HepG2 (cell line): ENCODE results near the gene ZNF740. TPM values are rescaled to one million over a fixed set of nuclear protein-coding genes. Genes with fewer than 3 reads are reported as not detected.
A peak's percentile ranks its signal among the peaks of the same experiment; 100 is the strongest.

Experiments
- ATAC-seq: fragments of 200-7000 bp; cut with Tn5 transposase; 3 replicates; pipeline ENCODE4 v1.9.1; 2020; ENCODE audit warnings: mild to moderate bottlenecking, moderate library complexity
- BruUV-seq: library from RNA; stranded (reverse); fragments of 400-500 nt; replicated peaks from 2 replicates; lab custom pipeline; 2021; lab: Mats Ljungman, UMichigan
- CTCF ChIA-PET: fragments of 300-600 bp; formaldehyde crosslinking; extraction: SDS; loops from one replicate; lab custom pipeline; 2021; ENCODE audit warnings: low total read pairs, inconsistent platforms, low intra/inter-chr PET ratio; lab: Yijun Ruan, JAX
- POLR2A ChIA-PET: fragments of 350-600 bp; sonication (Branson Sonifier 250); formaldehyde crosslinking; loops from one replicate; lab custom pipeline; 2020; ENCODE audit warnings: antibody characterized with exemption, inconsistent platforms; lab: Yijun Ruan, JAX
- DNase-seq: peaks from one replicate; pipeline ENCODE4 v3.0.0-alpha.2; 2015; ENCODE audit warnings: low spot score
- FAIRE-seq: peaks from 3 replicates; lab custom pipeline; 2011; peaks lifted over from hg19 to GRCh38; lab: Jason Lieb, UNC
- H2AFZ ChIP-seq: one replicate; pipeline ENCODE4 v1.6.1; 2011; ENCODE audit warnings: low read length, inconsistent platforms
- H3K27ac ChIP-seq: fragments of 300-600 bp; 3 replicates; pipeline ENCODE4 v1.8.0; 2011; ENCODE audit warnings: mixed run types, mild to moderate bottlenecking, mixed read lengths, low read length, inconsistent platforms; ENCODE audit not compliant: insufficient read depth; ENCODE audit errors: extremely low read length
- H3K27me3 ChIP-seq, 2 experiments: fragments of 200-600 bp in 1 of 2; 2 replicates in 1 of 2; 3 replicates in 1 of 2; pipeline versions ENCODE4 v1.6.0 to v1.8.0; 2011; ENCODE audit warnings: low read length in 2 of 2, mild to moderate bottlenecking in 2 of 2, moderate library complexity in 2 of 2, inconsistent platforms in 1 of 2; ENCODE audit not compliant: insufficient read depth in 2 of 2, control insufficient read depth in 1 of 2
- H3K36me3 ChIP-seq, 2 experiments: fragments of 200-600 bp in 1 of 2; replicated peaks in 1 of 2; 2 replicates in 1 of 2; 3 replicates in 1 of 2; pipeline versions ENCODE4 v1.5.1 to v1.8.0; 2011; ENCODE audit warnings: low read length in 2 of 2, inconsistent platforms in 1 of 2; ENCODE audit not compliant: insufficient read depth in 2 of 2, control insufficient read depth in 1 of 2
- H3K4me1 ChIP-seq: 2 replicates; pipeline ENCODE4 v1.5.1; 2012; ENCODE audit warnings: low read length, inconsistent platforms; ENCODE audit not compliant: insufficient read depth
- H3K4me2 ChIP-seq: 2 replicates; pipeline ENCODE4 v1.6.0; 2011; ENCODE audit warnings: low read depth, low read length, inconsistent platforms
- H3K4me3 ChIP-seq, 3 experiments: fragments of 200-600 bp in 1 of 3; sonication (generic), shearing (Covaris generic) in 1 of 3; replicated peaks in 1 of 3; 2 replicates each; pipeline ENCODE4 v1.5.1; 2011 to 2016; ENCODE audit warnings: low read length in 3 of 3, inconsistent platforms in 2 of 3, low read depth in 2 of 3, mild to moderate bottlenecking in 2 of 3, control low read depth in 1 of 3, mixed read lengths in 1 of 3; ENCODE audit not compliant: insufficient read depth in 1 of 3
- H3K79me2 ChIP-seq: one replicate; pipeline ENCODE4 v1.6.1; 2011; ENCODE audit warnings: low read length, inconsistent platforms; ENCODE audit not compliant: insufficient read depth
- H3K9ac ChIP-seq: 2 replicates; pipeline ENCODE4 v1.6.0; 2011; ENCODE audit warnings: mild to moderate bottlenecking, low read depth, low read length, inconsistent platforms; ENCODE audit not compliant: insufficient read depth
- H3K9me3 ChIP-seq: 2 replicates; pipeline ENCODE4 v1.5.1; 2012; ENCODE audit warnings: mild to moderate bottlenecking, low read length
- H4K20me1 ChIP-seq: 2 replicates; pipeline ENCODE4 v1.6.0; 2011; ENCODE audit warnings: inconsistent platforms, mild to moderate bottlenecking, low read length, moderate library complexity; ENCODE audit not compliant: insufficient read depth
- HNF4A ChIP-seq: sonication (generic); formaldehyde crosslinking; IDR thresholded peaks from 2 replicates; pipeline ENCODE4 v1.4.0; 2020; ENCODE audit warnings: missing genetic modification reagents
- LCORL ChIP-seq, 2 experiments: fragments of 450-650 bp in 1 of 2; sonication (generic) in 1 of 2; formaldehyde crosslinking in 1 of 2; IDR thresholded peaks; 2 replicates each; pipeline versions ENCODE4 v1.5.0 to v1.6.1; 2017 to 2020; ENCODE audit warnings: antibody characterized with exemption in 1 of 2, missing genetic modification reagents in 1 of 2
- NPAS2 ChIP-seq: sonication (generic); formaldehyde crosslinking; IDR thresholded peaks from 2 replicates; pipeline ENCODE4 v1.8.0; 2022; ENCODE audit warnings: mild to moderate bottlenecking, missing genetic modification reagents, borderline replicate concordance
- SALL1 ChIP-seq: sonication (generic); formaldehyde crosslinking; IDR thresholded peaks from 2 replicates; pipeline ENCODE4 v1.8.0; 2022; ENCODE audit warnings: mild to moderate bottlenecking, missing genetic modification reagents
- SMARCE1 ChIP-seq: fragments of 450-650 bp; IDR thresholded peaks from 2 replicates; pipeline ENCODE4 v1.6.1; 2017; ENCODE audit warnings: borderline replicate concordance
- TBL1XR1 ChIP-seq: fragments of 150-350 bp; IDR thresholded peaks from 2 replicates; pipeline ENCODE4 v1.6.1; 2014; ENCODE audit warnings: borderline replicate concordance, low read length; ENCODE audit not compliant: partially characterized antibody
- ZBTB8A ChIP-seq: sonication (generic); formaldehyde crosslinking; IDR thresholded peaks from 2 replicates; pipeline ENCODE4 v1.4.0; 2020; ENCODE audit warnings: mild to moderate bottlenecking, low read depth, missing genetic modification reagents, borderline replicate concordance
- ZNF282 ChIP-seq: fragments of 450-650 bp; IDR thresholded peaks from 2 replicates; pipeline ENCODE4 v1.6.1; 2018; ENCODE audit not compliant: partially characterized antibody
- ZNF792 ChIP-seq: IDR thresholded peaks from 2 replicates; pipeline ENCODE4 v1.6.1; 2016
- WGBS: methylation state at CpG from one replicate; pipeline ENCODE4 v1.1.6; 2017; ENCODE audit warnings: low lambda C conversion rate; 5-methylcytosine and 5-hydroxymethylcytosine counted together
- in situ Hi-C: cut with HindIII; loops from 2 replicates; pipeline ENCODE4 v1.10.0; 2017; ENCODE audit warnings: low pct_unique_long_range_greater_than_20kb; ENCODE audit not compliant: extremely low pct_ligation_motif_present
- intact Hi-C: fragments of 100-400 bp; cut with micrococcal nuclease; formaldehyde crosslinking; loops from one replicate; pipeline ENCODE4 v1.10.0; 2022; ENCODE audit not compliant: unreplicated experiment
- polyA plus RNA-seq, 8 experiments: library from polyadenylated mRNA; depleted of rRNA in 3 of 8; stranded (reverse) in 7 of 8; unstranded in 1 of 8; fragments of >200 nt; fragmentation: Illumina TruSeq in 4 of 8; extraction: Trizol in 4 of 8; gene quantifications; 2 replicates each; pipeline versions ENCODE4 v1.2.1 to v1.2.3, GENCODE V29; 2011 to 2016; ENCODE audit warnings: low read depth in 4 of 8, missing spikeins in 1 of 8, mixed read lengths in 1 of 8; ENCODE audit not compliant: insufficient read depth in 1 of 8
- total RNA-seq, 5 experiments: library from RNA; depleted of rRNA; stranded (reverse); fragments of >200 nt; fragmentation: Illumina TruSeq; extraction: Trizol; gene quantifications; 2 replicates each; pipeline ENCODE4 v1.2.3, GENCODE V29; 2016; ENCODE audit warnings: low read depth in 1 of 5
- TF ChIP-seq, protein P1 (sequence below): sonication (generic); formaldehyde crosslinking; IDR thresholded peaks from 2 replicates; pipeline ENCODE4 v1.4.0; 2020; ENCODE audit warnings: mild to moderate bottlenecking, low read depth, missing genetic modification reagents
- TF ChIP-seq, protein P2 (sequence below): sonication (generic); formaldehyde crosslinking; IDR thresholded peaks from 2 replicates; pipeline ENCODE4 v1.4.0; 2020; ENCODE audit warnings: missing genetic modification reagents, borderline replicate concordance
- TF ChIP-seq, protein P3 (sequence below): sonication (generic); formaldehyde crosslinking; IDR thresholded peaks from 2 replicates; pipeline ENCODE4 v1.4.0; 2020; ENCODE audit warnings: missing genetic modification reagents

Gene ZNF740
- total and polyA plus RNA-seq, 2 of the 13 experiments (the other 11 are each of a cell fraction or from before 2014, with no cell fraction given): 16.9 to 19.0 TPM

DNA sequence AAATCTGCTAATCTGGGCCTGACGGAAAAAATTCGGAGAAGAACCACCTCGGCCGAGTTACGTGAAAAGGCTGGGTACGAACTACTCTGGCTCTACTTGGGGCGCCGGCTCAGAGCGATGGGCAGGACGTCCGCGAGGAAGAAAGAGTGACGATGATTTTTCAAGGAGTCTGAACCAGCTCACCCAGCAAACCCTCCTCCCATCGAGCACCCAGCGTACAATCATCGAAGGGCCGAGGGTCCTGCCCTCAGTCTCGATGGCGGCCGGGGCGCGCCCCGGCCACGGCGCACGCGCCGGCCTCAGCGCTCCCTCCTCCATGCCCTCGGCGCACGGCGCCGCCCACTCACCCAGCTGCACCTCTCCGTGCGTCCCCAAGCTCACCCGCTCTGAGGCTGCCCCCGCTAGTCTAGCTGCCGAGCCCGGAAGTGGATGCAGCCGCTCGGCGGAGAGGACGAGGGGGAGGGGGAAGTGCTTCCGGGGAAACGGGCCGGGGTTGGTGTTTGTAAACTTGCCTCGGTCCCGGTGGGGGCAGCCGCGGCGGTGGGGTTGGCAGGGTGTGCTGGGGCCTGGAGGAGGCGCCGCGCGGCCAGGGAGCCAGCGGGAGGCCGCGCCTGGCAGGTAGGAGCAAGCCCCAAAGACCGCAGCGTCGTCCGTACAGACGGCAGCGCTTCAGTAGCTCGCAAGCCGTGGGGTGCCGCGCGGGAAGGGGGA, at the start of gene ZNF740, which contains the start of gene CSAD (continued):
- TF ChIP-seq LCORL (IDR thresholded peaks at IDR 0.05): no peak
- 0 out of 2 replicates have a peak, but pooled peaks have one; percentile 55 for TF ChIP-seq LCORL (CRISPR knock-in tag; IDR thresholded peaks at IDR 0.05)
- TF ChIP-seq TBL1XR1: peak; percentile 82
- TF ChIP-seq NPAS2 (CRISPR knock-in tag): no peak
- TF ChIP-seq ZNF282: no peak
- TF ChIP-seq, protein P1, sequence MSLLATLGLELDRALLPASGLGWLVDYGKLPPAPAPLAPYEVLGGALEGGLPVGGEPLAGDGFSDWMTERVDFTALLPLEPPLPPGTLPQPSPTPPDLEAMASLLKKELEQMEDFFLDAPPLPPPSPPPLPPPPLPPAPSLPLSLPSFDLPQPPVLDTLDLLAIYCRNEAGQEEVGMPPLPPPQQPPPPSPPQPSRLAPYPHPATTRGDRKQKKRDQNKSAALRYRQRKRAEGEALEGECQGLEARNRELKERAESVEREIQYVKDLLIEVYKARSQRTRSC: peak; percentile 2; the same call in 1 of the 2 replicates

DNA sequence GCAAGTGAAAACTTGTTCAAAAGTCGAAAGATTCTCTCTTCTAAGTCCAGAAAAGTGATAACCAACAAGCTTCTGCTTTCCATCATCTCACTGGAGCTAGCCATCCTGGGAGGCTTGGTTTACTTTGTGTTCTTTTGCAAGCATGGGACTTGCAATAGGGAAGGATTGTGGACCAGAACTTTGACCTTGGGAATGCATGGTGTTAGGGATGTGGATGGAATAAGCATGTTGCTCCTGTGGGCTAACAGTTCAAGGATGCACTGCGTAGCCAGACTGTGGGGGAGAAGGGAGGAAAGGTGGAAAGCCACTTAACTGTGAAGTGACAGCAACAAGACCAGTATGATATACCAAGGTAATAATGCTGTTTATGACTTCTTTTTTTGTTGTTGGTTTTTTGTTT, 48.7 kb upstream of the ZNF740 start:
- no peaks in the 10 kb centered on the region for H3K27me3 ChIP-seq
- H3K4me3 ChIP-seq: no peak overlapping the region
- no peak overlapping the region for H3K27ac ChIP-seq
- no peak overlapping the region; the same call in 1 of the 2 replicates for H3K4me2 ChIP-seq
- 8% methylated on average over 2 of the region's 2 CpGs for WGBS
- peak; percentile 45 for DNase-seq
- POLR2A ChIA-PET: interaction anchor here (0.7 to 1.2 kb wide), 2 partner anchors 29 to 53 kb away, joined by 3 to 4 read pairs; partner anchors contain the start of genes SOAT2 and SPRYD3
- no peak overlapping the region for H2AFZ ChIP-seq
- in situ Hi-C loops: no loop called here
- H3K79me2 ChIP-seq: no peaks in the 10 kb centered on the region
- FAIRE-seq: peak; percentile 86
- intact Hi-C loops: no loop called here
- H4K20me1 ChIP-seq: no peaks in the 10 kb centered on the region
- BruUV-seq: no TSS peak
- H3K4me1 ChIP-seq: peaks cover 28% of the 10 kb centered on the region
- CTCF ChIA-PET: no interaction called here
- no peaks in the 10 kb centered on the region for H3K9me3 ChIP-seq
- H3K36me3 ChIP-seq: no peaks in the 10 kb centered on the region
- no peak overlapping the region for H3K9ac ChIP-seq
- peak; percentile 78 for ATAC-seq
- TF ChIP-seq SMARCE1 (no peak), ZBTB8A (no peak), HNF4A (CRISPR knock-in tag) (peak; percentile 91), ZNF792 (CRISPR knock-in tag) (no peak), SALL1 (CRISPR knock-in tag) (no peak)
- TF ChIP-seq, protein P2, sequence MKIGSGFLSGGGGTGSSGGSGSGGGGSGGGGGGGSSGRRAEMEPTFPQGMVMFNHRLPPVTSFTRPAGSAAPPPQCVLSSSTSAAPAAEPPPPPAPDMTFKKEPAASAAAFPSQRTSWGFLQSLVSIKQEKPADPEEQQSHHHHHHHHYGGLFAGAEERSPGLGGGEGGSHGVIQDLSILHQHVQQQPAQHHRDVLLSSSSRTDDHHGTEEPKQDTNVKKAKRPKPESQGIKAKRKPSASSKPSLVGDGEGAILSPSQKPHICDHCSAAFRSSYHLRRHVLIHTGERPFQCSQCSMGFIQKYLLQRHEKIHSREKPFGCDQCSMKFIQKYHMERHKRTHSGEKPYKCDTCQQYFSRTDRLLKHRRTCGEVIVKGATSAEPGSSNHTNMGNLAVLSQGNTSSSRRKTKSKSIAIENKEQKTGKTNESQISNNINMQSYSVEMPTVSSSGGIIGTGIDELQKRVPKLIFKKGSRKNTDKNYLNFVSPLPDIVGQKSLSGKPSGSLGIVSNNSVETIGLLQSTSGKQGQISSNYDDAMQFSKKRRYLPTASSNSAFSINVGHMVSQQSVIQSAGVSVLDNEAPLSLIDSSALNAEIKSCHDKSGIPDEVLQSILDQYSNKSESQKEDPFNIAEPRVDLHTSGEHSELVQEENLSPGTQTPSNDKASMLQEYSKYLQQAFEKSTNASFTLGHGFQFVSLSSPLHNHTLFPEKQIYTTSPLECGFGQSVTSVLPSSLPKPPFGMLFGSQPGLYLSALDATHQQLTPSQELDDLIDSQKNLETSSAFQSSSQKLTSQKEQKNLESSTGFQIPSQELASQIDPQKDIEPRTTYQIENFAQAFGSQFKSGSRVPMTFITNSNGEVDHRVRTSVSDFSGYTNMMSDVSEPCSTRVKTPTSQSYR (CRISPR knock-in tag): peak; percentile 12; the same call in 1 of the 2 replicates
- TF ChIP-seq, protein P3, sequence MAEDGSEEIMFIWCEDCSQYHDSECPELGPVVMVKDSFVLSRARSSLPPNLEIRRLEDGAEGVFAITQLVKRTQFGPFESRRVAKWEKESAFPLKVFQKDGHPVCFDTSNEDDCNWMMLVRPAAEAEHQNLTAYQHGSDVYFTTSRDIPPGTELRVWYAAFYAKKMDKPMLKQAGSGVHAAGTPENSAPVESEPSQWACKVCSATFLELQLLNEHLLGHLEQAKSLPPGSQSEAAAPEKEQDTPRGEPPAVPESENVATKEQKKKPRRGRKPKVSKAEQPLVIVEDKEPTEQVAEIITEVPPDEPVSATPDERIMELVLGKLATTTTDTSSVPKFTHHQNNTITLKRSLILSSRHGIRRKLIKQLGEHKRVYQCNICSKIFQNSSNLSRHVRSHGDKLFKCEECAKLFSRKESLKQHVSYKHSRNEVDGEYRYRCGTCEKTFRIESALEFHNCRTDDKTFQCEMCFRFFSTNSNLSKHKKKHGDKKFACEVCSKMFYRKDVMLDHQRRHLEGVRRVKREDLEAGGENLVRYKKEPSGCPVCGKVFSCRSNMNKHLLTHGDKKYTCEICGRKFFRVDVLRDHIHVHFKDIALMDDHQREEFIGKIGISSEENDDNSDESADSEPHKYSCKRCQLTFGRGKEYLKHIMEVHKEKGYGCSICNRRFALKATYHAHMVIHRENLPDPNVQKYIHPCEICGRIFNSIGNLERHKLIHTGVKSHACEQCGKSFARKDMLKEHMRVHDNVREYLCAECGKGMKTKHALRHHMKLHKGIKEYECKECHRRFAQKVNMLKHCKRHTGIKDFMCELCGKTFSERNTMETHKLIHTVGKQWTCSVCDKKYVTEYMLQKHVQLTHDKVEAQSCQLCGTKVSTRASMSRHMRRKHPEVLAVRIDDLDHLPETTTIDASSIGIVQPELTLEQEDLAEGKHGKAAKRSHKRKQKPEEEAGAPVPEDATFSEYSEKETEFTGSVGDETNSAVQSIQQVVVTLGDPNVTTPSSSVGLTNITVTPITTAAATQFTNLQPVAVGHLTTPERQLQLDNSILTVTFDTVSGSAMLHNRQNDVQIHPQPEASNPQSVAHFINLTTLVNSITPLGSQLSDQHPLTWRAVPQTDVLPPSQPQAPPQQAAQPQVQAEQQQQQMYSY (CRISPR knock-in tag): no peak
